Astrocyte (in vitro differentiated cells and primary cell): ENCODE data around the gene PDSS2. TPM values are rescaled to one million over a fixed set of nuclear protein-coding genes. Genes with fewer than 3 reads are reported as not detected.

ENCODE experiments used
- DNase-seq: peaks from one replicate; pipeline ENCODE4 v3.0.0-alpha.2; 2010; ENCODE audit warnings: low read depth
- FAIRE-seq: peaks from 2 replicates; lab custom pipeline; 2011; peaks lifted over from hg19 to GRCh38; lab: Jason Lieb, UNC
- H2AFZ ChIP-seq: 2 replicates; pipeline ENCODE4 v1.6.0; 2012; ENCODE audit warnings: low read depth, low read length, inconsistent platforms
- H3K27ac ChIP-seq: 2 replicates; pipeline ENCODE4 v1.5.1; 2011; ENCODE audit warnings: low read depth, low read length, inconsistent platforms
- H3K27me3 ChIP-seq: 2 replicates; pipeline ENCODE4 v1.6.0; 2011; ENCODE audit warnings: low read length, inconsistent platforms; ENCODE audit not compliant: insufficient read depth
- H3K36me3 ChIP-seq: 2 replicates; pipeline ENCODE4 v1.5.1; 2011; ENCODE audit warnings: low read length, inconsistent platforms; ENCODE audit not compliant: insufficient read depth
- H3K4me1 ChIP-seq: 2 replicates; pipeline ENCODE4 v1.5.1; 2011; ENCODE audit warnings: low read length, inconsistent platforms; ENCODE audit not compliant: insufficient read depth
- H3K4me2 ChIP-seq: 2 replicates; pipeline ENCODE4 v1.6.0; 2012; ENCODE audit warnings: low read length, inconsistent platforms
- H3K4me3 ChIP-seq: 2 replicates; pipeline ENCODE4 v1.5.1; 2011; ENCODE audit warnings: low read depth, mild to moderate bottlenecking, low read length, inconsistent platforms; ENCODE audit not compliant: insufficient read depth
- H3K79me2 ChIP-seq: 2 replicates; pipeline ENCODE4 v1.6.0; 2012; ENCODE audit warnings: mild to moderate bottlenecking, low read length, inconsistent platforms; ENCODE audit not compliant: insufficient read depth
- H3K9ac ChIP-seq: 2 replicates; pipeline ENCODE4 v1.6.0; 2012; ENCODE audit warnings: mild to moderate bottlenecking, low read length, inconsistent platforms
- H3K9me3 ChIP-seq: 2 replicates; pipeline ENCODE4 v1.5.1; 2012; ENCODE audit warnings: low read depth, mild to moderate bottlenecking, low read length, inconsistent platforms; ENCODE audit not compliant: insufficient read depth
- H4K20me1 ChIP-seq: 2 replicates; pipeline ENCODE4 v1.6.0; 2012; ENCODE audit warnings: low read length, inconsistent platforms; ENCODE audit not compliant: insufficient read depth
- H3K27ac Mint-ChIP-seq: one replicate; pipeline ENCODE4 v1.8.0; 2021; ENCODE audit warnings: mild to moderate bottlenecking, mixed read lengths; ENCODE audit not compliant: unreplicated experiment
- H3K27me3 Mint-ChIP-seq: one replicate; pipeline ENCODE4 v1.8.0; 2021; ENCODE audit warnings: low read depth, mixed read lengths; ENCODE audit not compliant: unreplicated experiment
- H3K36me3 Mint-ChIP-seq: one replicate; pipeline ENCODE4 v1.8.0; 2021; ENCODE audit warnings: low read depth, mixed read lengths; ENCODE audit not compliant: unreplicated experiment
- H3K4me1 Mint-ChIP-seq: one replicate; pipeline ENCODE4 v1.8.0; 2021; ENCODE audit warnings: low read depth, mixed read lengths; ENCODE audit not compliant: unreplicated experiment
- H3K4me3 Mint-ChIP-seq: one replicate; pipeline ENCODE4 v1.8.0; 2021; ENCODE audit warnings: mild to moderate bottlenecking, moderate library complexity, mixed read lengths; ENCODE audit not compliant: unreplicated experiment
- H3K9me3 Mint-ChIP-seq: one replicate; pipeline ENCODE4 v1.8.0; 2021; ENCODE audit warnings: mild to moderate bottlenecking, mixed read lengths; ENCODE audit not compliant: unreplicated experiment
- EZH2 ChIP-seq: IDR thresholded peaks from 2 replicates; pipeline ENCODE4 v1.6.1; 2012; ENCODE audit warnings: mild to moderate bottlenecking, low read length, inconsistent platforms; ENCODE audit not compliant: insufficient read depth
- total RNA-seq: library from RNA; stranded (reverse); gene quantifications from 2 replicates; pipeline ENCODE4 v1.2.1, GENCODE V29; 2021
- TF ChIP-seq, protein P1 (sequence below): IDR thresholded peaks from 2 replicates; pipeline ENCODE4 v1.5.1; 2011; ENCODE audit warnings: low read depth, mild to moderate bottlenecking, inconsistent platforms, low read length, moderate library complexity; ENCODE audit not compliant: insufficient read depth

PDSS2 gene
- total RNA-seq, 1 donor from 2014 or later = 7.7 TPM

DNA sequence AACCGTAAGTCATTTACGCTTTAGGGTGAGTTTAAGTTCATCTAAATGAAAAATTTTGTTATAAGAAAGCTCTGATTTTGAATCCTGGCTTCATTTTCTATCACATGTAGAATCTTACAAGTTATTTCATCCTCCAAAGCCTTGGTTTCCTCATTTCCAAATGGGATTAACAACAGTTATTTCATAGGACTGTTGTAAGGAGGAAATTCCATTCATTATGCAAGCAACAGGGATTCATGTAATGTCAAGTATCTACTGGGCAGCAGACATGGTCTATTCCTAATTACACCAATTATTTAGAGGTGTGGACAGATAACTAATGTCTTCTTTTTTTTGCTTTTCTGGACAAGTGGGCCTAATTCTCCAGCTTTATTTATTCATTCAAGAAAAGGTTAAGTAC is 154.0 kb downstream of the PDSS2 start:
- Mint-ChIP-seq H3K27ac (peak overlapping the region; percentile 53), H3K36me3 (no peaks in the 10 kb centered on the region), H3K9me3 (no peaks in the 10 kb centered on the region), H3K4me1 (peaks cover 10% of the 10 kb centered on the region), H3K27me3 (no peaks in the 10 kb centered on the region), H3K4me3 (no peak overlapping the region)
- Histone ChIP-seq H3K27ac (no peak overlapping the region), H3K4me2 (no peak overlapping the region), H4K20me1 (no peaks in the 10 kb centered on the region), H3K4me3 (no peak overlapping the region), H3K9me3 (no peaks in the 10 kb centered on the region), H3K79me2 (no peaks in the 10 kb centered on the region), H3K4me1 (no peaks in the 10 kb centered on the region), H2AFZ (no peak overlapping the region), H3K9ac (no peak overlapping the region), H3K27me3 (no peaks in the 10 kb centered on the region), H3K36me3 (no peaks in the 10 kb centered on the region)
- no peak for DNase-seq
- TF ChIP-seq, protein P1, sequence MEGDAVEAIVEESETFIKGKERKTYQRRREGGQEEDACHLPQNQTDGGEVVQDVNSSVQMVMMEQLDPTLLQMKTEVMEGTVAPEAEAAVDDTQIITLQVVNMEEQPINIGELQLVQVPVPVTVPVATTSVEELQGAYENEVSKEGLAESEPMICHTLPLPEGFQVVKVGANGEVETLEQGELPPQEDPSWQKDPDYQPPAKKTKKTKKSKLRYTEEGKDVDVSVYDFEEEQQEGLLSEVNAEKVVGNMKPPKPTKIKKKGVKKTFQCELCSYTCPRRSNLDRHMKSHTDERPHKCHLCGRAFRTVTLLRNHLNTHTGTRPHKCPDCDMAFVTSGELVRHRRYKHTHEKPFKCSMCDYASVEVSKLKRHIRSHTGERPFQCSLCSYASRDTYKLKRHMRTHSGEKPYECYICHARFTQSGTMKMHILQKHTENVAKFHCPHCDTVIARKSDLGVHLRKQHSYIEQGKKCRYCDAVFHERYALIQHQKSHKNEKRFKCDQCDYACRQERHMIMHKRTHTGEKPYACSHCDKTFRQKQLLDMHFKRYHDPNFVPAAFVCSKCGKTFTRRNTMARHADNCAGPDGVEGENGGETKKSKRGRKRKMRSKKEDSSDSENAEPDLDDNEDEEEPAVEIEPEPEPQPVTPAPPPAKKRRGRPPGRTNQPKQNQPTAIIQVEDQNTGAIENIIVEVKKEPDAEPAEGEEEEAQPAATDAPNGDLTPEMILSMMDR = no peak
- FAIRE-seq = no peak

DNA sequence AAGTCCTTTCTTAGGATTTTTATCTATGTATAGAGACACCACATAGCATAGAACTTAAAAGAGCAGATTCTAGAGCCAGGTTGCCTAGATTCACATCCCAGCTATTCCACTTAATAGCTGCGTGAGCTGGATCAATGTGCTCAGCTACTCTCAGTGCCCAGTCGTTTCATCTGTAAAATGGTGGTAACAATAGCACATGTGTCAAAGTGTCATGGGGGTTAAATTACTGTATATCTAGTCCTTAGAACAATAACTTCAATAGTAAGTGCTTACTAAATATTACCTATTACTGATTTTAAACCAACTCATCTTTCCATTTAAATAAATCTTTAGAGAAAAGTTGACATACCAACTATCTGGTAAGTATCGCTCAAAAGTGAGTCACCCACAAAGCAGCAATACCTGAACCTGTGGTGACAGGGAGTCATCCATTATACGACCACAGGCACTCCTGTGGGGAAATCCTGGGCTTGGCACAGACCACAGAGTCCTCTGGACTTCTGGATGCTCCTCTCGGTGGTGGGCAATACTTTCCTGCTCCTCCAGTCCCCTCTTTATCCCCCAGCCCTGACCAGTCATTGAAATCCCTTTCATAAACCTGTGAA is 154.8 kb downstream of the PDSS2 start:
- H3K79me2 ChIP-seq = no peaks in the 10 kb centered on the region
- peak overlapping the region; percentile 10 for H3K4me2 ChIP-seq
- no peak overlapping the region for H3K4me3 Mint-ChIP-seq
- H4K20me1 ChIP-seq = no peaks in the 10 kb centered on the region
- no peaks in the 10 kb centered on the region for H3K36me3 ChIP-seq
- H3K27me3 ChIP-seq = no peaks in the 10 kb centered on the region
- H3K36me3 Mint-ChIP-seq = no peaks in the 10 kb centered on the region
- H3K4me1 Mint-ChIP-seq = peaks cover 10% of the 10 kb centered on the region
- peak overlapping the region; percentile 53 for H3K27ac Mint-ChIP-seq
- no peaks in the 10 kb centered on the region for H3K27me3 Mint-ChIP-seq
- H3K4me1 ChIP-seq = no peaks in the 10 kb centered on the region
- H2AFZ ChIP-seq = no peak overlapping the region
- H3K9me3 Mint-ChIP-seq = no peaks in the 10 kb centered on the region
- no peak overlapping the region for H3K4me3 ChIP-seq
- no peak for TF ChIP-seq EZH2
- TF ChIP-seq, protein P1 = no peak
- H3K27ac ChIP-seq = no peak overlapping the region
- no peaks in the 10 kb centered on the region for H3K9me3 ChIP-seq
- no peak for FAIRE-seq
- no peak overlapping the region for H3K9ac ChIP-seq
- peak; percentile 76 for DNase-seq

DNA sequence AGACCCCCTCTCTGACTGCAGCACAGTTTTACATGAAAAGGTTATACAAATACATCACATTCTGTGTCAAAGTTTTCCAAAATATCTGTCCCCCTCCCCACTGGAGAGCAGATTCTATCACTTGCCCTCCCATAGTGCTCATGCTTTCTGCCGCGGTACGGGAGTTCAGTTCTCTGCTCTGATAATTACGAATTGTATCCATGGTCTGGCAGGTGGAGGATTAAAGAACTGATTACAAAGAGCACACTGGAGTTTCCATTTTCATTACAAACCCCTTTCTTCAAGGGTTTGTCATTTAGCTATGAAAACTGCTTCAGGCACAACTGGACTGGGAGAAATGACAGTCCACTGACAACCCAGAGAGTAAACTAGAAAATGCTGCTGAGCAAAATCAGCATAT is 166.0 kb downstream of the PDSS2 start:
- Mint-ChIP-seq H3K4me1 (no peaks in the 10 kb centered on the region), H3K4me3 (no peak overlapping the region), H3K36me3 (no peaks in the 10 kb centered on the region), H3K27me3 (no peaks in the 10 kb centered on the region), H3K9me3 (peaks cover 2% of the 10 kb centered on the region), H3K27ac (no peak overlapping the region)
- Histone ChIP-seq H3K4me3 (no peak overlapping the region), H4K20me1 (no peaks in the 10 kb centered on the region), H3K79me2 (no peaks in the 10 kb centered on the region), H3K4me1 (no peaks in the 10 kb centered on the region), H3K4me2 (no peak overlapping the region), H2AFZ (no peak overlapping the region), H3K9me3 (no peaks in the 10 kb centered on the region), H3K27ac (no peak overlapping the region), H3K27me3 (no peaks in the 10 kb centered on the region), H3K36me3 (no peaks in the 10 kb centered on the region), H3K9ac (no peak overlapping the region)
- TF ChIP-seq, protein P1 = no peak
- TF ChIP-seq EZH2 = no peak
- FAIRE-seq = no peak
- no peak for DNase-seq
